Ovary (tissue), 9 donors: ENCODE data around the gene ZNRF4. TPM values are rescaled to one million over a fixed set of nuclear protein-coding genes. Genes with fewer than 3 reads are reported as not detected.

Experiments used
- DNase-seq, 5 donors: peaks; one replicate each; pipeline ENCODE4 v3.0.0-alpha.2; 2019 to 2020
- H3K27ac ChIP-seq, 2 donors: fragments of 200-600 bp; one replicate each; pipeline versions ENCODE4 v1.5.1 to v1.8.0; 2019 to 2022
- H3K27me3 ChIP-seq: fragments of 200-600 bp; one replicate; pipeline ENCODE4 v1.8.0; 2022
- H3K36me3 ChIP-seq: fragments of 200-600 bp; sonication (generic); one replicate; pipeline ENCODE4 v1.5.1; 2019
- H3K4me1 ChIP-seq: one replicate; pipeline ENCODE4 v1.8.1; 2013; ENCODE audit warnings: mild to moderate bottlenecking, moderate library complexity; ENCODE audit not compliant: insufficient read depth
- H3K4me3 ChIP-seq: fragments of 200-600 bp; sonication (generic); one replicate; pipeline ENCODE4 v1.5.1; 2017
- H3K9me3 ChIP-seq, 2 donors: fragments of 200-600 bp in 1 of 2; sonication (generic) in 1 of 2; one replicate each; pipeline versions ENCODE4 v1.5.1 to v1.8.1; 2013 to 2019; ENCODE audit warnings: mild to moderate bottlenecking in 1 of 2, moderate library complexity in 1 of 2
- CTCF ChIP-seq, 3 donors: fragments of 450-650 bp in 2 of 3; fragments of 200-600 bp in 1 of 3; IDR thresholded peaks; one replicate each; pipeline versions ENCODE4 v1.5.1 to v1.8.0; 2016 to 2022; ENCODE audit warnings: antibody characterized with exemption in 3 of 3, mild to moderate bottlenecking in 1 of 3
- EP300 ChIP-seq: sonication (generic); formaldehyde crosslinking; IDR thresholded peaks from one replicate; pipeline ENCODE4 v1.6.1; 2017; ENCODE audit warnings: antibody characterized with exemption
- POLR2A ChIP-seq: fragments of 450-650 bp; IDR thresholded peaks from one replicate; pipeline ENCODE4 v1.6.1; 2017; ENCODE audit warnings: antibody characterized with exemption, mild to moderate bottlenecking, moderate library complexity
- WGBS, 3 donors: extraction: QIAGEN DNeasy Blood & Tissue Kit in 1 of 3; methylation state at CpG; one replicate each; pipeline versions ENCODE4 v1.1.5 to v1.1.7; 2013 to 2017; 5-methylcytosine and 5-hydroxymethylcytosine counted together
- intact Hi-C, 4 donors: fragments of 100-400 bp; cut with DNase I; formaldehyde crosslinking; loops; one replicate each; pipeline versions ENCODE4 v1.11.0 to v1.15.1; 2022 to 2023
- polyA plus RNA-seq, 2 donors: library from polyadenylated mRNA; stranded (reverse); fragments of 200-250 nt in 1 of 2; fragments of 350-450 nt in 1 of 2; fragmentation: Illumina TruSeq in 1 of 2; extraction: RNeasy Lipid Tissue Mini Kit (QIAGEN cat#74804) in 1 of 2; gene quantifications; one replicate each; pipeline ENCODE4 v1.2.3, GENCODE V29; 2013 to 2014
- total RNA-seq, 7 donors: library from RNA; depleted of rRNA in 2 of 7; stranded (reverse); fragments of >200 nt in 2 of 7; fragmentation: NEBNext Ultra II Directional in 3 of 7; extraction: Animal tissue kit (Norgen Biotek cat#: 25700) in 3 of 7; gene quantifications; one replicate each; pipeline versions ENCODE4 v1.1.0 to v1.2.4, GENCODE V29; 2016 to 2023
- donor health status: DM: no; HTN: no; CAD: no; lungs with moderate emphysema.
- donor health status: DM: no; HTN: no; CAD: no.
- donor health status: Bipolar disorder and iron deficiency.
- donor health status: DM: yes; HTN: yes; CAD: no.
- donor health status: DM: no; HTN: no; CAD: no.
- donor health status: DM: yes; HTN: yes; CAD: no.

The ZNRF4 gene
- total and polyA plus RNA-seq, 9 donors: not detected

- Histone ChIP-seq H3K4me1 (no peaks in the 10 kb centered on the region), H3K9me3 (peaks cover 0 to 3% of the 10 kb centered on the region in 2 donors), H3K27ac (no peak overlapping the region), H3K36me3 (no peaks in the 10 kb centered on the region), H3K27me3 (no peaks in the 10 kb centered on the region), H3K4me3 (no peak overlapping the region)
- no peak for DNase-seq
- TF ChIP-seq EP300: no peak
- no peak for TF ChIP-seq CTCF (IDR thresholded peaks at IDR 0.05)
- TF ChIP-seq POLR2A: no peak
- 62 to 78% (median 64%) methylated on average over 7 of the region's 7 CpGs for WGBS, 3 donors
- intact Hi-C loops: no loop called here
These were observed 32.0 kb downstream of the ZNRF4 start for GRCh38 chr19:5487222-5487621.

- Histone ChIP-seq H3K9me3 (no peaks in the 10 kb centered on the region), H3K36me3 (no peaks in the 10 kb centered on the region), H3K4me3 (no peak overlapping the region), H3K27me3 (no peaks in the 10 kb centered on the region), H3K4me1 (no peaks in the 10 kb centered on the region), H3K27ac (no peak overlapping the region)
- intact Hi-C loops: no loop called here
- 9 to 19% (median 9%) methylated on average over 18 of the region's 18 CpGs for WGBS, 3 donors
- DNase-seq: no peak
- TF ChIP-seq CTCF (IDR thresholded peaks at IDR 0.05) (no peak), POLR2A (no peak), EP300 (no peak)
These were observed 34.3 kb downstream of the ZNRF4 start for GRCh38 chr19:5489551-5489950.

GRCh38 chr19:5491565-5491964, 36.3 kb downstream of the ZNRF4 start:
- no peak for DNase-seq
- Histone ChIP-seq H3K4me3 (no peak overlapping the region), H3K36me3 (no peaks in the 10 kb centered on the region), H3K9me3 (no peaks in the 10 kb centered on the region), H3K4me1 (no peaks in the 10 kb centered on the region), H3K27ac (no peak overlapping the region), H3K27me3 (no peaks in the 10 kb centered on the region)
- 85 to 92% (median 89%) methylated on average over 12 of the region's 12 CpGs for WGBS, 3 donors
- intact Hi-C loops: no loop called here
- TF ChIP-seq CTCF (IDR thresholded peaks at IDR 0.05) (no peak), POLR2A (no peak), EP300 (no peak)

- Histone ChIP-seq H3K27ac (no peak overlapping the region), H3K9me3 (no peaks in the 10 kb centered on the region), H3K36me3 (no peaks in the 10 kb centered on the region), H3K27me3 (no peaks in the 10 kb centered on the region), H3K4me1 (no peaks in the 10 kb centered on the region), H3K4me3 (no peak overlapping the region)
- no peak for DNase-seq
- 27 to 42% (median 27%) methylated on average over 8 of the region's 8 CpGs for WGBS, 3 donors
- TF ChIP-seq POLR2A: no peak
- TF ChIP-seq CTCF (IDR thresholded peaks at IDR 0.05): no peak
- TF ChIP-seq EP300: no peak
- intact Hi-C loops: no loop called here
These were observed 37.0 kb downstream of the ZNRF4 start for GRCh38 chr19:5492281-5492634.
